ENCODE results near the gene LRMDA. TPM values are rescaled to one million over a fixed set of nuclear protein-coding genes. Genes with fewer than 3 reads are reported as not detected.

LRMDA gene
- total and polyA plus RNA-seq, 2 of the 8 experiments (the other 6 are each of a cell fraction or from before 2014, with no cell fraction given): 0.86 to 2.8 TPM

GRCh38 chr10:75978213-75978612, 546.8 kb downstream of the LRMDA start:
- WGBS, 2 experiments (ENCODE audit: extremely low coverage in 1 of 2, insufficient coverage in 1 of 2, insufficient read length in 1 of 2, insufficient replicate concordance in 2 of 2, low coverage in 1 of 2, low lambda C conversion rate in 2 of 2, missing lambda C conversion rate in 1 of 2): 68% methylated on average over 4 of the region's 4 CpGs; no CpG with 5 or more reads in 1 of the 2 experiments
- no peak overlapping the region for H3K56ac ChIP-seq (replicated peaks; ENCODE audit: insufficient read length, low read depth, low read length)
- no peak overlapping the region for H2BK120ac ChIP-seq (replicated peaks; ENCODE audit: low read depth, low read length)
- H3K9ac ChIP-seq (replicated peaks in 1 of 4; ENCODE audit: extremely low read depth in 1 of 4, low read depth in 3 of 4, low read length in 3 of 4): no peak overlapping the region
- no peak overlapping the region for H3K4ac ChIP-seq (replicated peaks; ENCODE audit: insufficient read length, low read depth, low read length)
- H3K4me3 ChIP-seq (ENCODE audit: extremely low read depth in 1 of 4, insufficient read depth in 2 of 4, low read depth in 3 of 4, low read length in 4 of 4): no peak overlapping the region
- no peak overlapping the region for H4K91ac ChIP-seq (replicated peaks; ENCODE audit: insufficient read length, low read length)
- H3K36me3 ChIP-seq (ENCODE audit: control insufficient read depth in 2 of 4, insufficient read depth in 4 of 4, low read length in 3 of 4): no peaks in the 10 kb centered on the region
- DNase-seq (ENCODE audit: low read depth in 1 of 2, low spot score in 2 of 2): no peak
- H2BK12ac ChIP-seq (ENCODE audit: low read depth, low read length): peak overlapping the region; percentile 20; the same call in 1 of the 2 replicates
- no peak overlapping the region for H3K27ac ChIP-seq (ENCODE audit: low read depth, low read length)
- no peak overlapping the region for H3K18ac ChIP-seq (ENCODE audit: extremely low read depth, low read length)
- H4K5ac ChIP-seq (ENCODE audit: insufficient read length, low read depth, low read length): no peak overlapping the region
- no peak overlapping the region for H3K14ac ChIP-seq (ENCODE audit: insufficient read length)
- H3K79me2 ChIP-seq (ENCODE audit: control insufficient read depth in 1 of 2, insufficient read depth in 2 of 2, low read length in 2 of 2): no peaks in the 10 kb centered on the region
- no peak overlapping the region for H2AK5ac ChIP-seq (ENCODE audit: low read depth, low read length)
- FAIRE-seq: no peak
- H4K8ac ChIP-seq (ENCODE audit: extremely low read depth, insufficient read depth, low read length): no peak overlapping the region
- H4K20me1 ChIP-seq (replicated peaks in 1 of 2; ENCODE audit: control insufficient read depth in 1 of 2, insufficient read depth in 2 of 2, low read length in 2 of 2): no peaks in the 10 kb centered on the region
- H3K4me2 ChIP-seq (ENCODE audit: insufficient read depth in 1 of 2, low read depth in 2 of 2, low read length in 2 of 2): no peak overlapping the region
- TF ChIP-seq YY1 (IDR thresholded peaks at IDR 0.05; ENCODE audit: low read depth, low read length): peak; percentile 62
- TF ChIP-seq SIRT6 (IDR thresholded peaks at IDR 0.05; ENCODE audit: low read length): no peak
- TF ChIP-seq TEAD4 (IDR thresholded peaks at IDR 0.05; ENCODE audit: low read depth, low read length): peak; percentile 87
- H3K23me2 ChIP-seq (ENCODE audit: low read depth, low read length): no peaks in the 10 kb centered on the region
- H3K4me1 ChIP-seq (replicated peaks in 1 of 4; ENCODE audit: control insufficient read depth in 3 of 4, insufficient read depth in 4 of 4, low read length in 3 of 4): peaks cover 0 to 3% (median 0%) of the 10 kb centered on the region in 4 experiments; a peak in 1 of 7 replicates
- H2AFZ ChIP-seq (ENCODE audit: low read length): 0 out of 2 replicates have a peak overlapping the region, but pooled peaks have one; percentile 19
- no peak overlapping the region; the same call in 1 of the 2 replicates for H2BK5ac ChIP-seq (ENCODE audit: low read depth, low read length)
- H3K27me3 ChIP-seq (replicated peaks in 1 of 4; ENCODE audit: control insufficient read depth in 3 of 4, extremely low read depth in 1 of 4, insufficient read depth in 3 of 4, low read length in 3 of 4): no peaks in the 10 kb centered on the region
- ChIA-PET POLR2A (ENCODE audit: partially characterized antibody) (no interaction called here), CTCF (ENCODE audit: partially characterized antibody) (interaction anchor here (0.5 to 1.6 kb wide), 4 partner anchors 19 to 579 kb away, joined by 3 to 4 read pairs (median 4); no protein-coding TSS in a partner anchor)
- H3K23ac ChIP-seq (ENCODE audit: insufficient read length): no peak overlapping the region
- H3K79me1 ChIP-seq (ENCODE audit: low read depth, low read length): no peaks in the 10 kb centered on the region
- H3K9me3 ChIP-seq (ENCODE audit: insufficient read depth in 2 of 2, low read depth in 1 of 2, low read length in 1 of 2): no peaks in the 10 kb centered on the region
- H2BK15ac ChIP-seq (ENCODE audit: low read length): 0 out of 2 replicates have a peak overlapping the region, but pooled peaks have one; percentile 40
- no peak overlapping the region for H2BK20ac ChIP-seq (ENCODE audit: low read length)
